SK-N-SH treated with all-trans-retinoic acid at 6 μM for 48 hours (cell line): ENCODE results near the gene ABHD11.

Experiments
- ATAC-seq: fragments of 200-7000 bp; cut with Tn5 transposase; 3 replicates; pipeline ENCODE4 v1.9.1; 2020; ENCODE audit warnings: mild to moderate bottlenecking, moderate library complexity
- ARNTL ChIP-seq: fragments of 450-650 bp; formaldehyde crosslinking; IDR thresholded peaks from 2 replicates; pipeline ENCODE4 v1.5.0; 2020; ENCODE audit warnings: low read depth, mild to moderate bottlenecking, moderate library complexity, borderline replicate concordance
- BACH2 ChIP-seq: fragments of 250-450 bp; sonication (Bioruptor Pico); IDR thresholded peaks from 2 replicates; pipeline ENCODE4 v1.9.0; 2021; ENCODE audit warnings: mild to moderate bottlenecking, borderline replicate concordance
- CSDC2 ChIP-seq: fragments of 250-450 bp; sonication (Bioruptor Pico); IDR thresholded peaks from 2 replicates; pipeline ENCODE4 v1.5.0; 2020; ENCODE audit warnings: mild to moderate bottlenecking, moderate library complexity
- ESRRG ChIP-seq: fragments of 250-450 bp; sonication (Bioruptor Pico); IDR thresholded peaks from 2 replicates; pipeline ENCODE4 v1.6.1; 2021; ENCODE audit warnings: mild to moderate bottlenecking
- GLIS3 ChIP-seq: fragments of 250-450 bp; sonication (Bioruptor Pico); IDR thresholded peaks from 2 replicates; pipeline ENCODE4 v1.5.0; 2020; ENCODE audit warnings: mild to moderate bottlenecking, moderate library complexity
- ISL1 ChIP-seq: fragments of 250-450 bp; sonication (Bioruptor Pico); IDR thresholded peaks from 2 replicates; pipeline ENCODE4 v2.1.2; 2022; ENCODE audit warnings: mild to moderate bottlenecking, moderate library complexity
- OSR1 ChIP-seq: fragments of 250-450 bp; sonication (Bioruptor Pico); IDR thresholded peaks from 2 replicates; pipeline ENCODE4 v1.8.0; 2022; ENCODE audit warnings: moderate library complexity, mild to moderate bottlenecking, inconsistent platforms
- POU6F1 ChIP-seq: fragments of 250-450 bp; sonication (Bioruptor Pico); IDR thresholded peaks from 2 replicates; pipeline ENCODE4 v1.8.0; 2021; ENCODE audit warnings: low read depth, mild to moderate bottlenecking, moderate library complexity, borderline replicate concordance
- PPARA ChIP-seq: fragments of 250-450 bp; sonication (Bioruptor Pico); IDR thresholded peaks from 2 replicates; pipeline ENCODE4 v1.5.0; 2020; ENCODE audit warnings: mild to moderate bottlenecking, borderline replicate concordance
- RARB ChIP-seq: fragments of 250-450 bp; sonication (Bioruptor Pico); IDR thresholded peaks from 2 replicates; pipeline ENCODE4 v1.8.0; 2021; ENCODE audit warnings: mild to moderate bottlenecking, moderate library complexity
- SNAI2 ChIP-seq: fragments of 250-450 bp; sonication (Bioruptor Pico); IDR thresholded peaks from 2 replicates; pipeline ENCODE4 v1.5.0; 2020; ENCODE audit warnings: mild to moderate bottlenecking, moderate library complexity
- TCF4 ChIP-seq: fragments of 250-450 bp; sonication (Bioruptor Pico); IDR thresholded peaks from 2 replicates; pipeline ENCODE4 v1.8.0; 2021; ENCODE audit warnings: mild to moderate bottlenecking, moderate library complexity, borderline replicate concordance
- TOX ChIP-seq: fragments of 250-450 bp; sonication (Bioruptor Pico); IDR thresholded peaks from 2 replicates; pipeline ENCODE4 v1.8.0; 2021; ENCODE audit warnings: mild to moderate bottlenecking, moderate library complexity, borderline replicate concordance
- TSHZ2 ChIP-seq: fragments of 250-450 bp; sonication (Bioruptor Pico); IDR thresholded peaks from 2 replicates; pipeline ENCODE4 v1.5.0; 2020; ENCODE audit warnings: mild to moderate bottlenecking, moderate library complexity
- ZFP3 ChIP-seq: fragments of 250-450 bp; sonication (Bioruptor Pico); IDR thresholded peaks from 2 replicates; pipeline ENCODE4 v1.5.0; 2020; ENCODE audit warnings: mild to moderate bottlenecking, moderate library complexity
- ZFP30 ChIP-seq: fragments of 450-650 bp; formaldehyde crosslinking; IDR thresholded peaks from 2 replicates; pipeline ENCODE4 v1.5.0; 2022; ENCODE audit warnings: mild to moderate bottlenecking, moderate library complexity
- ZNF70 ChIP-seq: fragments of 450-650 bp; formaldehyde crosslinking; IDR thresholded peaks from 2 replicates; pipeline ENCODE4 v1.5.0; 2020; ENCODE audit warnings: mild to moderate bottlenecking, moderate library complexity
- TF ChIP-seq, protein P1 (sequence below): fragments of 250-450 bp; sonication (Bioruptor Pico); IDR thresholded peaks from 2 replicates; pipeline ENCODE4 v1.8.0; 2020; ENCODE audit warnings: mild to moderate bottlenecking, moderate library complexity, borderline replicate concordance
- TF ChIP-seq, protein P2 (sequence below): fragments of 250-450 bp; sonication (Bioruptor Pico); IDR thresholded peaks from 2 replicates; pipeline ENCODE4 v1.5.1; 2021; ENCODE audit warnings: mild to moderate bottlenecking, moderate library complexity

Gene ABHD11

DNA sequence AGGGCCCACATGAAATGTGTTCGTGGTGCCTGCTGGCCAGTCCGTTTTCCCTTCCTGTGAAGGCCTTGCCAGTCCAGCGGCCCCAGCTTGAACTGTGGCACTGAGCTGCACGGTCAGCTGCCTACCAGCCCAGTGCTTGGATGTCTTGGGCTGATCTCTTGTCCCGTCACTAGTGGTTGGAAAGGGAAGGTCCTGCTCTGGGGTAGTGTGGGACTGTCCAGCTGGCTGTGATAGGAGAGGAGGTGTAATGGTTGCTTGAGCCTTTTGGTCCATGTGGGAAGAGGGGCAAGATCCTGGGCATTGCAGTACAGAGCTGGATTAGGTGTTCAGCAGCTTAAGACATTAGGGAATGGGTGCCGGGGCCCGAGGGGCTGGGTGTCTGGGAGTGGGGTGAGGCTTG lies 40.2 kb downstream of the ABHD11 start:
- TF ChIP-seq, protein P1, sequence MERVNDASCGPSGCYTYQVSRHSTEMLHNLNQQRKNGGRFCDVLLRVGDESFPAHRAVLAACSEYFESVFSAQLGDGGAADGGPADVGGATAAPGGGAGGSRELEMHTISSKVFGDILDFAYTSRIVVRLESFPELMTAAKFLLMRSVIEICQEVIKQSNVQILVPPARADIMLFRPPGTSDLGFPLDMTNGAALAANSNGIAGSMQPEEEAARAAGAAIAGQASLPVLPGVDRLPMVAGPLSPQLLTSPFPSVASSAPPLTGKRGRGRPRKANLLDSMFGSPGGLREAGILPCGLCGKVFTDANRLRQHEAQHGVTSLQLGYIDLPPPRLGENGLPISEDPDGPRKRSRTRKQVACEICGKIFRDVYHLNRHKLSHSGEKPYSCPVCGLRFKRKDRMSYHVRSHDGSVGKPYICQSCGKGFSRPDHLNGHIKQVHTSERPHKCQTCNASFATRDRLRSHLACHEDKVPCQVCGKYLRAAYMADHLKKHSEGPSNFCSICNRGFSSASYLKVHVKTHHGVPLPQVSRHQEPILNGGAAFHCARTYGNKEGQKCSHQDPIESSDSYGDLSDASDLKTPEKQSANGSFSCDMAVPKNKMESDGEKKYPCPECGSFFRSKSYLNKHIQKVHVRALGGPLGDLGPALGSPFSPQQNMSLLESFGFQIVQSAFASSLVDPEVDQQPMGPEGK (CRISPR knock-in tag) = no peak
- TF ChIP-seq ZNF70 (CRISPR knock-in tag) (no peak), TCF4 (CRISPR knock-in tag) (no peak)
- no peak for ATAC-seq

GRCh38 chr7:73696372-73696771 lies 42.2 kb downstream of the ABHD11 start:
- ATAC-seq = no peak

GRCh38 chr7:73690646-73691045 lies 48.0 kb downstream of the ABHD11 start:
- ATAC-seq = no peak
- TF ChIP-seq, protein P2, sequence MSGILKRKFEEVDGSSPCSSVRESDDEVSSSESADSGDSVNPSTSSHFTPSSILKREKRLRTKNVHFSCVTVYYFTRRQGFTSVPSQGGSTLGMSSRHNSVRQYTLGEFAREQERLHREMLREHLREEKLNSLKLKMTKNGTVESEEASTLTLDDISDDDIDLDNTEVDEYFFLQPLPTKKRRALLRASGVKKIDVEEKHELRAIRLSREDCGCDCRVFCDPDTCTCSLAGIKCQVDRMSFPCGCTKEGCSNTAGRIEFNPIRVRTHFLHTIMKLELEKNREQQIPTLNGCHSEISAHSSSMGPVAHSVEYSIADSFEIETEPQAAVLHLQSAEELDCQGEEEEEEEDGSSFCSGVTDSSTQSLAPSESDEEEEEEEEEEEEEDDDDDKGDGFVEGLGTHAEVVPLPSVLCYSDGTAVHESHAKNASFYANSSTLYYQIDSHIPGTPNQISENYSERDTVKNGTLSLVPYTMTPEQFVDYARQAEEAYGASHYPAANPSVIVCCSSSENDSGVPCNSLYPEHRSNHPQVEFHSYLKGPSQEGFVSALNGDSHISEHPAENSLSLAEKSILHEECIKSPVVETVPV (CRISPR knock-in tag) = no peak
- TF ChIP-seq ZFP3 (CRISPR knock-in tag) (no peak), ZNF70 (CRISPR knock-in tag) (no peak), ZFP30 (CRISPR knock-in tag) (no peak), RARB (CRISPR knock-in tag) (no peak), ESRRG (CRISPR knock-in tag) (no peak), SNAI2 (CRISPR knock-in tag) (no peak), CSDC2 (no peak), PPARA (CRISPR knock-in tag) (no peak), TOX (CRISPR knock-in tag) (no peak), OSR1 (CRISPR knock-in tag) (no peak), BACH2 (no peak), ARNTL (CRISPR knock-in tag) (no peak), TCF4 (CRISPR knock-in tag) (no peak), GLIS3 (CRISPR knock-in tag) (no peak)

More at GRCh38 chr7:73696372-73696771, 42.2 kb downstream of the ABHD11 start:
- TF ChIP-seq ARNTL (CRISPR knock-in tag) = no peak
- TF ChIP-seq ZFP30 (CRISPR knock-in tag) = no peak
- TF ChIP-seq TSHZ2 (CRISPR knock-in tag) = no peak
- TF ChIP-seq POU6F1 = no peak
- TF ChIP-seq BACH2 = no peak
- no peak for TF ChIP-seq RARB (CRISPR knock-in tag)
- TF ChIP-seq, protein P2 (CRISPR knock-in tag) = no peak
- TF ChIP-seq, protein P1 (CRISPR knock-in tag) = no peak
- TF ChIP-seq ZFP3 (CRISPR knock-in tag) = no peak
- TF ChIP-seq ESRRG (CRISPR knock-in tag) = no peak
- TF ChIP-seq SNAI2 (CRISPR knock-in tag) = no peak
- TF ChIP-seq TCF4 (CRISPR knock-in tag) = no peak
- TF ChIP-seq ISL1 (CRISPR knock-in tag) = no peak
- TF ChIP-seq OSR1 (CRISPR knock-in tag) = no peak
